Fibroblast of lung (primary cell): Measurements from ENCODE around the gene COL9A1. TPM values are rescaled to one million over a fixed set of nuclear protein-coding genes. Genes with fewer than 3 reads are reported as not detected.

Experiments
- DNase-seq, 2 donors: peaks; one replicate each; pipeline versions ENCODE4 v3.0.0 to v3.0.0-alpha.2; 2010; ENCODE audit warnings: low read depth in 2 of 2
- H2AFZ ChIP-seq: 2 replicates; pipeline ENCODE4 v1.5.1; 2012; ENCODE audit warnings: low read length, control low read depth, inconsistent platforms
- H3K27ac ChIP-seq: 2 replicates; pipeline ENCODE4 v1.5.1; 2011; ENCODE audit warnings: low read length, control low read depth; ENCODE audit not compliant: insufficient read depth
- H3K27me3 ChIP-seq: 2 replicates; pipeline ENCODE4 v1.5.1; 2011; ENCODE audit warnings: mild to moderate bottlenecking, low read length; ENCODE audit not compliant: control insufficient read depth, insufficient read depth
- H3K36me3 ChIP-seq: 2 replicates; pipeline ENCODE4 v1.5.1; 2011; ENCODE audit warnings: low read length; ENCODE audit not compliant: control insufficient read depth, insufficient read depth
- H3K4me1 ChIP-seq: 2 replicates; pipeline ENCODE4 v1.5.1; 2011; ENCODE audit warnings: low read length; ENCODE audit not compliant: control insufficient read depth, insufficient read depth; ENCODE audit errors: extremely low read depth
- H3K4me2 ChIP-seq: 2 replicates; pipeline ENCODE4 v1.5.1; 2011; ENCODE audit warnings: low read length, control low read depth; ENCODE audit not compliant: insufficient read depth; ENCODE audit errors: extremely low read depth
- H3K4me3 ChIP-seq, 4 experiments: fragments of 200-600 bp in 1 of 4; sonication (generic) in 1 of 4; replicated peaks in 1 of 4; 2 replicates each; pipeline ENCODE4 v1.5.1; 2011 to 2016; ENCODE audit warnings: low read length in 4 of 4, low read depth in 3 of 4, mild to moderate bottlenecking in 3 of 4, control low read depth in 2 of 4, inconsistent platforms in 1 of 4, mixed read lengths in 1 of 4; ENCODE audit not compliant: insufficient read depth in 1 of 4; ENCODE audit errors: control extremely low read depth in 1 of 4
- H3K79me2 ChIP-seq: 2 replicates; pipeline ENCODE4 v1.5.1; 2012; ENCODE audit warnings: mild to moderate bottlenecking, low read length, inconsistent platforms; ENCODE audit not compliant: control insufficient read depth, insufficient read depth
- H3K9ac ChIP-seq: 2 replicates; pipeline ENCODE4 v1.5.1; 2011; ENCODE audit warnings: mild to moderate bottlenecking, low read length, control low read depth; ENCODE audit not compliant: insufficient read depth
- H3K9me3 ChIP-seq: 2 replicates; pipeline ENCODE4 v1.5.1; 2012; ENCODE audit warnings: low read depth, low read length; ENCODE audit not compliant: control insufficient read depth, insufficient read depth
- H4K20me1 ChIP-seq: 2 replicates; pipeline ENCODE4 v1.5.1; 2011; ENCODE audit warnings: low read length; ENCODE audit not compliant: control insufficient read depth, insufficient read depth; ENCODE audit errors: extremely low read depth
- EZH2 ChIP-seq: IDR thresholded peaks from 2 replicates; pipeline ENCODE4 v1.5.1; 2012; ENCODE audit warnings: low read length, control low read depth, mild to moderate bottlenecking; ENCODE audit errors: missing control alignments
- polyA plus RNA-seq, 2 donors: library from polyadenylated mRNA; depleted of rRNA in 1 of 2; stranded (reverse) in 1 of 2; unstranded in 1 of 2; fragments of >200 nt; gene quantifications; 2 replicates each; pipeline ENCODE4 v1.2.1, GENCODE V29; 2011 to 2012; ENCODE audit warnings: missing spikeins in 1 of 2
- total RNA-seq: library from RNA; depleted of rRNA; stranded (reverse); fragments of >200 nt; gene quantifications from 2 replicates; pipeline ENCODE4 v1.2.1, GENCODE V29; 2014
- TF ChIP-seq, protein P1 (sequence below), 2 donors: IDR thresholded peaks in 1 of 2; conservative IDR thresholded peaks in 1 of 2; 1 replicate in 1 of 2; 2 replicates in 1 of 2; pipeline ENCODE4 v1.5.1; 2011 to 2012; ENCODE audit warnings: low read length in 2 of 2, control low read depth in 1 of 2, inconsistent platforms in 1 of 2, low read depth in 1 of 2, mild to moderate bottlenecking in 1 of 2

The COL9A1 gene
- total and polyA plus RNA-seq, 2 donors (not counting 1 experiment from before 2014, with no cell fraction given): not detected

DNA sequence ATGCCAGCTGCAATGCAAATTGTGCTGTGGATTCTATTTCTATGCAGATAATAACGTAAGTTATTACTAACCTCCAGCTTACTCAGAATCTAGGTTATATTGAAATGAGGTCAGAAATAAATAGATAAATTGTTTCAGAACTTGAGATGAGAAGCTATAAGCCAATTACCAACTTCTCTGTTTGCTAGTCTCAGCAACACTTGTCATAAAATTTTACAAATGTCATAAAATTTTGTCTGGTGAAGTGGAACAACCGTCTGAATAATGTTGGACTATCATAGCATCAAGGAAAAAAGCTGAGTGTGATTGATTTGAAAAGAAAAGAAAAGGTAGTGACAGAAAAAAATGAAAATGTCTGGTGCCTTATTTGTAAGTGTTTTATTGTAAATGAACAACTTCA, 36.7 kb downstream of the COL9A1 start:
- Histone ChIP-seq H3K9ac (no peak overlapping the region), H2AFZ (no peak overlapping the region), H4K20me1 (no peaks in the 10 kb centered on the region), H3K4me1 (no peaks in the 10 kb centered on the region), H3K79me2 (no peaks in the 10 kb centered on the region), H3K4me2 (no peak overlapping the region), H3K36me3 (no peaks in the 10 kb centered on the region), H3K27ac (no peak overlapping the region), H3K27me3 (no peaks in the 10 kb centered on the region), H3K4me3 (no peak overlapping the region), H3K9me3 (no peaks in the 10 kb centered on the region)
- no peak for TF ChIP-seq EZH2
- TF ChIP-seq, protein P1, sequence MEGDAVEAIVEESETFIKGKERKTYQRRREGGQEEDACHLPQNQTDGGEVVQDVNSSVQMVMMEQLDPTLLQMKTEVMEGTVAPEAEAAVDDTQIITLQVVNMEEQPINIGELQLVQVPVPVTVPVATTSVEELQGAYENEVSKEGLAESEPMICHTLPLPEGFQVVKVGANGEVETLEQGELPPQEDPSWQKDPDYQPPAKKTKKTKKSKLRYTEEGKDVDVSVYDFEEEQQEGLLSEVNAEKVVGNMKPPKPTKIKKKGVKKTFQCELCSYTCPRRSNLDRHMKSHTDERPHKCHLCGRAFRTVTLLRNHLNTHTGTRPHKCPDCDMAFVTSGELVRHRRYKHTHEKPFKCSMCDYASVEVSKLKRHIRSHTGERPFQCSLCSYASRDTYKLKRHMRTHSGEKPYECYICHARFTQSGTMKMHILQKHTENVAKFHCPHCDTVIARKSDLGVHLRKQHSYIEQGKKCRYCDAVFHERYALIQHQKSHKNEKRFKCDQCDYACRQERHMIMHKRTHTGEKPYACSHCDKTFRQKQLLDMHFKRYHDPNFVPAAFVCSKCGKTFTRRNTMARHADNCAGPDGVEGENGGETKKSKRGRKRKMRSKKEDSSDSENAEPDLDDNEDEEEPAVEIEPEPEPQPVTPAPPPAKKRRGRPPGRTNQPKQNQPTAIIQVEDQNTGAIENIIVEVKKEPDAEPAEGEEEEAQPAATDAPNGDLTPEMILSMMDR (conservative IDR thresholded peaks at IDR 0.05 in 1 of 2, IDR thresholded peaks at IDR 0.05 in 1 of 2; ENCODE audit: low read depth in 1 of 2, low read length in 2 of 2): no peak
- DNase-seq: no peak

DNA sequence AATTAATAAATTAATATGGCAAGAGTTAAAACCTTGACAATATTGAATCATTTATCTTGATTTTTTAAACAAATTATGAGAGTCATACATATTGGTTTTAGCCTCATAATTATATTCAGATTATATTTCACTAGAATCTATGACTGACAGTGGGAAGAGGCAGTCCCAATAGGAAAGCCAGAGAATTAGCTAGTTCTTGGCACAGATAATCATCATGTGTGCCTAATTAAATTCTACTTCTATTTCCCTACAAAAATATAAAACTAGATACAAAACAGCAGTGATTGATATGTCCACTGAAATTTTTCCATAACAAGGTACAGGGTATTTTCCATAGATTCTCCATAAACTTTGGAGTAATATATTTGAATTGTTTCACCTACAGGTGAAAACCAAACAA, 38.6 kb downstream of the COL9A1 start:
- no peak overlapping the region for H3K4me2 ChIP-seq
- H3K4me3 ChIP-seq: no peak overlapping the region
- no peaks in the 10 kb centered on the region for H3K27me3 ChIP-seq
- no peaks in the 10 kb centered on the region for H4K20me1 ChIP-seq
- H3K27ac ChIP-seq: no peak overlapping the region
- DNase-seq: no peak
- no peaks in the 10 kb centered on the region for H3K4me1 ChIP-seq
- no peak overlapping the region for H3K9ac ChIP-seq
- no peak overlapping the region for H2AFZ ChIP-seq
- TF ChIP-seq, protein P1 (conservative IDR thresholded peaks at IDR 0.05 in 1 of 2, IDR thresholded peaks at IDR 0.05 in 1 of 2; ENCODE audit: low read depth in 1 of 2, low read length in 2 of 2): no peak
- no peak for TF ChIP-seq EZH2
- H3K9me3 ChIP-seq: no peaks in the 10 kb centered on the region
- H3K79me2 ChIP-seq: no peaks in the 10 kb centered on the region
- no peaks in the 10 kb centered on the region for H3K36me3 ChIP-seq

DNA sequence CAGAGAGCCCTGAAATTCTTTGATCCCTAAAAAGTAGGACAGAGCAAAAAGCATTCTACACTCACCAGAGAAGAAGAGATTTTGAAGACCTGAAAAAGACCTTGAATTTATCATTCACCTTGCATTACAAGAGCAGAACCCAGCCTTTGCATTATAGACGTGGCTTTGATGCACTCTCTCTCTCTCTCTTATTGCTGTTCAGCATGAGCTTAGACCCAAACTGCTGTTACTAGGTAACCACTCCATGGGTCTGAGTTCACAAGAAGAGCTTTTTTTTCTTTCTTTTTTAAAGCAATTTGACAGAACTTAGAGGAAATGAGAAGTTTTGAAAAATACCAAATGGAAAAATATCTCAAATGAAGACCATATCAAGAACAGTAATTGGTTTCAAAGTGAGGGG, 44.4 kb downstream of the COL9A1 start:
- no peaks in the 10 kb centered on the region for H4K20me1 ChIP-seq
- no peak overlapping the region for H3K4me2 ChIP-seq
- H3K27me3 ChIP-seq: no peaks in the 10 kb centered on the region
- H3K4me1 ChIP-seq: no peaks in the 10 kb centered on the region
- H3K9ac ChIP-seq: no peak overlapping the region
- TF ChIP-seq EZH2: no peak
- TF ChIP-seq, protein P1 (conservative IDR thresholded peaks at IDR 0.05 in 1 of 2, IDR thresholded peaks at IDR 0.05 in 1 of 2; ENCODE audit: low read depth in 1 of 2, low read length in 2 of 2): no peak
- no peak overlapping the region for H3K4me3 ChIP-seq
- H3K27ac ChIP-seq: no peak overlapping the region
- DNase-seq: no peak
- no peaks in the 10 kb centered on the region for H3K9me3 ChIP-seq
- H3K79me2 ChIP-seq: no peaks in the 10 kb centered on the region
- H3K36me3 ChIP-seq: no peaks in the 10 kb centered on the region
- no peak overlapping the region for H2AFZ ChIP-seq
